HFFc6 (cell line): ENCODE results near the gene MEGF10. TPM values are rescaled to one million over a fixed set of nuclear protein-coding genes. Genes with fewer than 3 reads are reported as not detected.
"Not testable (repeated sequence)": the region's sequence is repeated elsewhere in the genome, so short reads cannot be mapped to it uniquely, and the experiment has no call there.

Experiments used
- DNase-seq: peaks from one replicate; pipeline ENCODE4 v3.0.0-alpha.2; 2018
- H3K27ac Mint-ChIP-seq: 2 replicates; pipeline ENCODE4 v1.8.0; 2020; ENCODE audit warnings: mild to moderate bottlenecking, mixed read lengths
- H3K27me3 Mint-ChIP-seq: 2 replicates; pipeline ENCODE4 v1.8.0; 2021; ENCODE audit warnings: mild to moderate bottlenecking, moderate library complexity, mixed read lengths; ENCODE audit not compliant: insufficient read depth
- H3K36me3 Mint-ChIP-seq: 2 replicates; pipeline ENCODE4 v1.8.0; 2021; ENCODE audit warnings: low read depth, mixed read lengths
- H3K4me1 Mint-ChIP-seq: 2 replicates; pipeline ENCODE4 v1.8.0; 2020; ENCODE audit warnings: low read depth, mixed read lengths
- H3K4me3 Mint-ChIP-seq: 2 replicates; pipeline ENCODE4 v1.8.0; 2020; ENCODE audit warnings: mild to moderate bottlenecking, moderate library complexity, mixed read lengths
- H3K9me3 Mint-ChIP-seq: 2 replicates; pipeline ENCODE4 v1.8.0; 2020; ENCODE audit warnings: mild to moderate bottlenecking, mixed read lengths
- CTCF ChIP-seq: fragments of 200-600 bp; sonication (generic); IDR thresholded peaks from 2 replicates; pipeline ENCODE4 v1.5.0; 2021; ENCODE audit warnings: antibody characterized with exemption, mild to moderate bottlenecking
- total RNA-seq, 6 experiments: library from RNA; stranded (reverse); fragmentation: NEBNext Ultra II Directional; extraction: Animal tissue kit (Norgen Biotek cat#: 25700); gene quantifications; 2 replicates in 1 of 6; 3 replicates in 5 of 6; pipeline ENCODE4 v1.2.3, GENCODE V29; 2021

The MEGF10 gene
- total RNA-seq, 6 experiments from 2014 or later, result not detected

GRCh38 chr5:127316011-127316410 is 25.4 kb downstream of the MEGF10 start:
- Mint-ChIP-seq H3K4me3 (no peak overlapping the region), H3K27me3 (peaks cover 5% of the 10 kb centered on the region), H3K27ac (no peak overlapping the region), H3K9me3 (no peaks in the 10 kb centered on the region), H3K36me3 (no peaks in the 10 kb centered on the region), H3K4me1 (no peaks in the 10 kb centered on the region)
- no peak for TF ChIP-seq CTCF
- no peak for DNase-seq

GRCh38 chr5:127317385-127317784 is 26.8 kb downstream of the MEGF10 start:
- H3K4me1 Mint-ChIP-seq, H3K9me3 Mint-ChIP-seq, H3K27ac Mint-ChIP-seq, DNase-seq, H3K36me3 Mint-ChIP-seq, H3K4me3 Mint-ChIP-seq: not testable (repeated sequence)
- peaks cover 11% of the 10 kb centered on the region for H3K27me3 Mint-ChIP-seq

DNA sequence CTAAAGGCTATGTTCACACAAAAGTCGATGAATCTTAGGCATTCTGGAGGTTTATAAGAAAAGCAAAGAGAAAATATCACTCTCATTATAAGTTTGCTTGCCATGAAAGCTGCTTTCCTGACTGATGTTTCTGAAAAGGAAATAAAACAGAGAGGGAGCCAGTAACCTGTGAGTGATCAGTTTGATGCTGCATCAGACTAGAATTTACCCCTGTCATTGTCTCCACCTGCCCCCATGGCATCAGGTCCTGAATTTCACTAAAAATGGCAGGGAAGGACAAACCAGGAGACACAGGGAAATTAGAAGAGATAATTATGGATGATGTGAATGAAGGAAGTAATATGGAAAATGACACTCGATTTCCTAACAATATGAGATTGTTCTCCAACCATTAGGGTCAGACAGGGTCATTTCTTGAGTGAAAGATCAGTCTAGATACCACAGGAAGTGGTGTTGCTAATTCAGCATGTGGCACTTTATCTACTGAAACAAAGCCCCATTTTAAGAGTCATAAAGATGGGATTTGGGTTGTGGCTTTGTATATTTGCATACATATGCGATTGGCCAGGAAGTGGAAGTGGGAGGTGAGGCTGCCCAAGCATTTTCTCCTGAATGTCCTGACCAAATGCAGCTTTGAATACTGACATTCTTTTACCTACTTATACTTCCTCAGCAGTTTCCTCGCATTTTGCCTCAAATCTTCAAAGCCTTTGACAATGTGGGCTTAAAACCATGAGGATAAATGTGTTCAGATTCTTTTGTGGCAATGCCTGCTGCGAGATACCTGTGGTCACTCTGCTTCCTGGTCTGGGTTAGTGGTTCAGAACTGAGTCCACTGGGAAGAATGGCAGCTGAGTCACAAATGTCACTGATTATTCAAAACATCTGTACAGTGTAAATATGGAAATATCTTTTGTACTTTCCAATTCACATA is 29.7 kb downstream of the MEGF10 start:
- H3K4me3 Mint-ChIP-seq, result no peak overlapping the region
- H3K36me3 Mint-ChIP-seq, result no peaks in the 10 kb centered on the region
- no peak for DNase-seq
- peaks cover 9% of the 10 kb centered on the region for H3K27me3 Mint-ChIP-seq
- H3K4me1 Mint-ChIP-seq, result no peaks in the 10 kb centered on the region
- H3K27ac Mint-ChIP-seq, result no peak overlapping the region
- no peak for TF ChIP-seq CTCF
- no peaks in the 10 kb centered on the region for H3K9me3 Mint-ChIP-seq

DNA sequence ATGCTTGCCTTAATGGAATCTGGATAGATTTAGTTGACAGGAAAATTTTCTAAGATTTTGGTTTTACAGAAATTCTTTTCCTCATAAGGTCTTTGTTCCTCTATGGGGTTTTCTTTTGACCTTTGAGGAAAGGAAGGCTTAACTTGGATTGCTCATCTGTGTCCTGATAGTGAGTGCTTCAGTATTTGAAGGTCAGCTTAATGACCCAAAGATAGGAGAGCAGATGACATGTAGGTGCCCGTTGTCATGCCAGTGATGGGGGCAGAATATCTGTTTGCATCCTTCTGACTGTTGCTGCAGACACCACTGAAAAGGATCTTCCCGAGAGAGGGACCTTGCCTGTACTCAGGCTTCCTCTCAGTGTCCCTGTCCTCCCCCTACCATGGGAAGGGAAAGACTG is 30.9 kb downstream of the MEGF10 start:
- TF ChIP-seq CTCF, result no peak
- no peaks in the 10 kb centered on the region for H3K36me3 Mint-ChIP-seq
- no peak for DNase-seq
- no peaks in the 10 kb centered on the region for H3K4me1 Mint-ChIP-seq
- no peak overlapping the region for H3K27ac Mint-ChIP-seq
- H3K4me3 Mint-ChIP-seq, result no peak overlapping the region
- H3K27me3 Mint-ChIP-seq, result peaks cover 9% of the 10 kb centered on the region
- H3K9me3 Mint-ChIP-seq, result no peaks in the 10 kb centered on the region

GRCh38 chr5:127322403-127322802 is 31.8 kb downstream of the MEGF10 start:
- H3K9me3 Mint-ChIP-seq, result no peaks in the 10 kb centered on the region
- no peak for DNase-seq
- H3K4me3 Mint-ChIP-seq, result no peak overlapping the region
- no peak for TF ChIP-seq CTCF
- no peaks in the 10 kb centered on the region for H3K4me1 Mint-ChIP-seq
- no peak overlapping the region for H3K27ac Mint-ChIP-seq
- H3K36me3 Mint-ChIP-seq, result no peaks in the 10 kb centered on the region
- peaks cover 9% of the 10 kb centered on the region for H3K27me3 Mint-ChIP-seq

DNA sequence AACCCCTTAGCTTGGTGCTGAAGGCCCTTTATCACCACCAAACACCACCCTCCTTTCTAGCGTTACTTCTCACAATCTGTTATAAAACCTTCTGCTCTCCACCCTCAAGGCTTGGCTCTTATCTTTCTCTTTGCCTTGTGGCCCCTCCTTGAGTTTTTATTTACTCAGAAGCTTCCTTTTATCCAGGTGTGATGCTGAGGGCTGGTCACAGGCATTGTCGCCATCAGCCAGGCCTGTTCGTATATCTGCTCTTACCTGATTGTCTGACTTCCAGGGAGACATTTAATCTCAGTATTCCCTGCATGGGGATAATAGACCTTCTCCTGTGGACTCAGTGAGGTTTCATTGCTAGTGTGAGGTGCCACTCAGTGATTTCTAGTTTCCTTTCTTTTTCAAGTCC is 34.2 kb downstream of the MEGF10 start:
- peaks cover 9% of the 10 kb centered on the region; the same call in 1 of the 2 replicates for H3K27me3 Mint-ChIP-seq
- no peaks in the 10 kb centered on the region for H3K4me1 Mint-ChIP-seq
- H3K9me3 Mint-ChIP-seq, result no peaks in the 10 kb centered on the region
- no peak for DNase-seq
- H3K4me3 Mint-ChIP-seq, result no peak overlapping the region
- H3K36me3 Mint-ChIP-seq, result no peaks in the 10 kb centered on the region
- no peak overlapping the region for H3K27ac Mint-ChIP-seq
- no peak for TF ChIP-seq CTCF
